DOHH2 (cell line): ENCODE measurements around the gene TAL1.

ENCODE experiments used
- H3F3A ChIP-seq: fragments of 200-600 bp; sonication (generic), shearing (Covaris generic); 2 replicates; pipeline ENCODE4 v1.6.0; 2016; ENCODE audit warnings: antibody characterized with exemption, mild to moderate bottlenecking; ENCODE audit not compliant: control insufficient read depth, insufficient read depth
- H3K27ac ChIP-seq: fragments of 200-600 bp; sonication (generic); 2 replicates; pipeline ENCODE4 v1.5.1; 2014; ENCODE audit warnings: low read depth, mild to moderate bottlenecking, low read length, moderate library complexity
- H3K27me3 ChIP-seq: fragments of 200-600 bp; sonication (generic); 2 replicates; pipeline ENCODE4 v1.6.1; 2014; ENCODE audit warnings: mild to moderate bottlenecking, low read length, mixed read lengths; ENCODE audit not compliant: control insufficient read depth
- H3K36me3 ChIP-seq: fragments of 200-600 bp; sonication (generic); 2 replicates; pipeline ENCODE4 v1.6.1; 2014; ENCODE audit warnings: mild to moderate bottlenecking, low read length, moderate library complexity, mixed read lengths; ENCODE audit not compliant: control insufficient read depth
- H3K4me1 ChIP-seq: fragments of 200-600 bp; sonication (generic); 2 replicates; pipeline ENCODE4 v1.6.1; 2014; ENCODE audit warnings: mild to moderate bottlenecking, low read length, mixed read lengths; ENCODE audit not compliant: control insufficient read depth
- H3K4me2 ChIP-seq: fragments of 200-600 bp; sonication (generic); 2 replicates; pipeline ENCODE4 v1.6.0; 2014; ENCODE audit warnings: mild to moderate bottlenecking, low read length, moderate library complexity
- H3K4me3 ChIP-seq: fragments of 200-600 bp; sonication (generic); 2 replicates; pipeline ENCODE4 v1.5.1; 2014; ENCODE audit warnings: mild to moderate bottlenecking, low read length, mixed read lengths
- H3K79me2 ChIP-seq: fragments of 200-600 bp; sonication (generic); 2 replicates; pipeline ENCODE4 v1.6.1; 2014; ENCODE audit warnings: mild to moderate bottlenecking, low read length, mixed read lengths; ENCODE audit not compliant: control insufficient read depth
- H3K9me2 ChIP-seq: fragments of 200-600 bp; sonication (generic); replicated peaks from 2 replicates; pipeline ENCODE4 v1.6.1; 2014; ENCODE audit warnings: mild to moderate bottlenecking, low read length, mixed read lengths; ENCODE audit not compliant: control insufficient read depth
- H3K9me3 ChIP-seq: fragments of 200-600 bp; sonication (generic); 2 replicates; pipeline ENCODE4 v1.6.1; 2014; ENCODE audit warnings: antibody characterized with exemption, low read length, mixed read lengths; ENCODE audit not compliant: control insufficient read depth, insufficient read depth
- H4K20me1 ChIP-seq: fragments of 200-600 bp; sonication (generic); 2 replicates; pipeline ENCODE4 v1.6.0; 2014; ENCODE audit warnings: low read depth, mild to moderate bottlenecking, antibody characterized with exemption, low read length, moderate library complexity; ENCODE audit not compliant: control insufficient read depth, insufficient read depth
- EZH2phosphoT487 ChIP-seq: fragments of 200-600 bp; sonication (generic); IDR thresholded peaks from 2 replicates; pipeline ENCODE4 v1.6.1; 2017; ENCODE audit warnings: borderline replicate concordance, mild to moderate bottlenecking, antibody characterized with exemption, low read length, moderate library complexity, mixed read lengths
- TF ChIP-seq, protein P1 (sequence below): fragments of 200-600 bp; sonication (generic); IDR thresholded peaks from one replicate; pipeline ENCODE4 v1.5.1; 2014; ENCODE audit warnings: antibody characterized with exemption, mild to moderate bottlenecking, low read depth, low read length; ENCODE audit not compliant: poor library complexity, severe bottlenecking

Gene TAL1

DNA sequence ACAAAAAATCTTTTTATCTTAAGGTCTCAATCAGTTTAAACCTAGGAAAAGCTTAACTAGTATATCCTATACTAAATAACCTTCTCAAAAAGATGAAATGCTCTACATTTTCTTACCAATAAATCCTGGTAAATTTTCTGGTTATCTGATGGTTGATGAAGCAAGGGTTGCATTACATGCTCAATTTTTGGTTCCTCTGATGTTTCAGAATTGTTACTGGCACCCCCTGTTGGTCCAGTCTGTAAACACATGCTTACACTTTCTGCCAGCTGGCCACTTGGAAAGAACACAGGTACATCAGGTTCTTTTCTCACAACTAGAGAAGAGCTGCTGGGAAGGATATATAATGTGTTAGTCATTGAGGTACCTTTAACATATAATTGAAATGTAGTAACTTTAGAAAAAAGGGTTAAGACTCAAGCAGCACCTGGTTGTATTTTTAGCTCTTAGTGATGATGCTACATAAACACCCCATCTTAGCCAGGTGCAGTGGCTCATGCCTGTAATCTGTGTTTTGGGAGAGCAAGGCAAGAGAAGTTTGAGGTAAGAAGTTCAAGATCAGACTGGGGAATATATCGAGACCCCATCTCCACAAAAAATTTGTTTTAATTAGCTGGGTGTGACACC is 30.9 kb upstream of the TAL1 start:
- TF ChIP-seq, protein P1, sequence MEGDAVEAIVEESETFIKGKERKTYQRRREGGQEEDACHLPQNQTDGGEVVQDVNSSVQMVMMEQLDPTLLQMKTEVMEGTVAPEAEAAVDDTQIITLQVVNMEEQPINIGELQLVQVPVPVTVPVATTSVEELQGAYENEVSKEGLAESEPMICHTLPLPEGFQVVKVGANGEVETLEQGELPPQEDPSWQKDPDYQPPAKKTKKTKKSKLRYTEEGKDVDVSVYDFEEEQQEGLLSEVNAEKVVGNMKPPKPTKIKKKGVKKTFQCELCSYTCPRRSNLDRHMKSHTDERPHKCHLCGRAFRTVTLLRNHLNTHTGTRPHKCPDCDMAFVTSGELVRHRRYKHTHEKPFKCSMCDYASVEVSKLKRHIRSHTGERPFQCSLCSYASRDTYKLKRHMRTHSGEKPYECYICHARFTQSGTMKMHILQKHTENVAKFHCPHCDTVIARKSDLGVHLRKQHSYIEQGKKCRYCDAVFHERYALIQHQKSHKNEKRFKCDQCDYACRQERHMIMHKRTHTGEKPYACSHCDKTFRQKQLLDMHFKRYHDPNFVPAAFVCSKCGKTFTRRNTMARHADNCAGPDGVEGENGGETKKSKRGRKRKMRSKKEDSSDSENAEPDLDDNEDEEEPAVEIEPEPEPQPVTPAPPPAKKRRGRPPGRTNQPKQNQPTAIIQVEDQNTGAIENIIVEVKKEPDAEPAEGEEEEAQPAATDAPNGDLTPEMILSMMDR, result peak; percentile 71
- TF ChIP-seq EZH2phosphoT487, result no peak
- Histone ChIP-seq H3K27me3 (no peaks in the 10 kb centered on the region), H3K4me3 (no peak overlapping the region)

DNA sequence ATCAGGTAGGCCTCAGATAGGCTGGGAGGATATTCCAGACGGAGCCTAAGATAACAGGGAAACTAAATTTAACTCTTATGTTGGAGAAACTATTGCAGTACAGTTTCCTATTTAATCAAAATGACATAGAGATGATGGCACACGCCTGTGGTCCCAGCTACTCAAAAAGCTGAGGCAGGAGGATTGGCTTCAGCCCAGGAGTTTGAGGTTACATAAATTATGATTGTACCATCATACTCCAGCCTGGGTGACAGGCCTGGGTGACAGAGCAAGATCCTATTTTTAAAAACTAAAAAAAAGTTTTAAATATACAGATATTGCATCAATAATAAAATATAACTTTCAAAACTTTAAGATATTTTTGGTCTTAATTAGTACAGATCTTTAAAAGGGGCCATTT is 25.2 kb upstream of the TAL1 start:
- Histone ChIP-seq H3K27me3 (no peaks in the 10 kb centered on the region), H3K4me3 (no peak overlapping the region), H3K27ac (no peak overlapping the region), H3K4me1 (no peaks in the 10 kb centered on the region), H4K20me1 (0 out of 2 replicates have a peak, but pooled peaks cover 2% of the 10 kb centered on the region), H3K36me3 (peaks cover 72% of the 10 kb centered on the region), H3K79me2 (0 out of 2 replicates have a peak, but pooled peaks cover 2% of the 10 kb centered on the region), H3K9me3 (no peaks in the 10 kb centered on the region), H3F3A (0 out of 2 replicates have a peak, but pooled peaks cover 2% of the 10 kb centered on the region), H3K4me2 (no peak overlapping the region), H3K9me2 (no peaks in the 10 kb centered on the region)
- TF ChIP-seq EZH2phosphoT487, result no peak
- TF ChIP-seq, protein P1, result no peak

More for the DNA sequence above, 30.9 kb upstream of the TAL1 start:
- Histone ChIP-seq H3F3A (peaks cover 13% of the 10 kb centered on the region; the same call in 1 of the 2 replicates), H3K27ac (no peak overlapping the region), H3K9me3 (no peaks in the 10 kb centered on the region), H3K4me1 (no peaks in the 10 kb centered on the region), H3K9me2 (no peaks in the 10 kb centered on the region), H3K36me3 (peaks cover 68% of the 10 kb centered on the region), H3K79me2 (0 out of 2 replicates have a peak, but pooled peaks cover 2% of the 10 kb centered on the region), H4K20me1 (0 out of 2 replicates have a peak, but pooled peaks cover 2% of the 10 kb centered on the region), H3K4me2 (no peak overlapping the region)

DNA sequence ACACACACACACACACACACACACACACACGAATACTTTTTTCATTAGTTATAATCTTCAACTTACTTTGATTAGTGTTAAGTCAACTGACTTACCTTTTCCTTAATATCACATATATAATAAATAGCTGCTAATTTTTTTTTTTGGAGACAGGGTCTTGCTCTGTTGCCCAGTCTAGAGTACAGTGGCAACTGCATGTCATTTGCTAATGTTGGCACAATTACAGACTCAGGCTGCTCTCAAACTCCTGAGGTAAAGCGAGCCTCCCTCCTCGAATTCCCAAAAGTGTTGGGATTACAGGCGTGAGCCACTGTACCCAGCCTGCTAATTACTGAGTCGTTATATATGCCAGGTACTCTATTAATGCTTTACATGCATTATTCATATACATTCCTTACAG is 20.8 kb upstream of the TAL1 start:
- Histone ChIP-seq H3K4me2 (no peak overlapping the region), H3K9me2 (no peaks in the 10 kb centered on the region), H4K20me1 (no peaks in the 10 kb centered on the region), H3K79me2 (no peaks in the 10 kb centered on the region), H3K9me3 (no peaks in the 10 kb centered on the region), H3K4me1 (no peaks in the 10 kb centered on the region), H3K4me3 (no peak overlapping the region), H3K27ac (no peak overlapping the region), H3K36me3 (peaks cover 65% of the 10 kb centered on the region), H3F3A (peaks cover 5% of the 10 kb centered on the region; the same call in 1 of the 2 replicates), H3K27me3 (no peaks in the 10 kb centered on the region)
- TF ChIP-seq, protein P1, result no peak
- no peak for TF ChIP-seq EZH2phosphoT487
